RWPE1 (cell line): ENCODE measurements around the gene ZAR1.

Experiments
- CTCF ChIA-PET: fragments of 350-600 bp; sonication (Branson Sonifier 250); formaldehyde crosslinking; extraction: SDS; loops from one replicate; lab custom pipeline; 2021; lab: Yijun Ruan, JAX
- POLR2A ChIA-PET: fragments of 400-600 bp; formaldehyde crosslinking; extraction: SDS; loops from one replicate; lab custom pipeline; 2020; ENCODE audit warnings: antibody characterized with exemption; ENCODE audit not compliant: low non-redundant PET; lab: Yijun Ruan, JAX
- DNase-seq: peaks from one replicate; pipeline ENCODE4 v3.0.0; 2012; ENCODE audit warnings: low spot score
- H3K27ac ChIP-seq: fragments of 450-650 bp; 2 replicates; pipeline ENCODE4 v1.5.1; 2017
- TF ChIP-seq, protein P1 (sequence below): fragments of 450-650 bp; conservative IDR thresholded peaks from 2 replicates; pipeline ENCODE4 v1.5.1; 2017; ENCODE audit warnings: low read depth, mild to moderate bottlenecking

ZAR1 gene

DNA sequence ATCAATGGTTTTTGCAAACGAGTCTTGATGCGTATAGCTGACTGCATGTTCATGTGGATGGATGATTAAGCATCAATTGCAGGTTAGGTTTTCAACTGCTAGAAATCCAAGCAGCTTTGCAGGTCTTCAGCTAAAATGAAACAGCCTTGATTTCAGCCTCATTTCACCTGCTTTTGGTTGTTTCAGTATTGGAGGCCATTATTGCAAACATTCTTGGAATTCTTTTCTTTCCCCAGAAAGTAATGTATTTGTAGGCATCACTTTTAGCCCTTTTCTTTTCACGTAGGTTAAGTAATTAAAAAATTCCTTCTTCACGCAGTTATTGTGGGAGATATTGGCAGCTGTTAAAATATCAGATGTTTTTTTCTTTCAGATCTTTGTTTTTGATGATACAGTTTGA lies 8.8 kb downstream of the ZAR1 start:
- DNase-seq, result no peak
- no peak overlapping the region for H3K27ac ChIP-seq
- TF ChIP-seq, protein P1, sequence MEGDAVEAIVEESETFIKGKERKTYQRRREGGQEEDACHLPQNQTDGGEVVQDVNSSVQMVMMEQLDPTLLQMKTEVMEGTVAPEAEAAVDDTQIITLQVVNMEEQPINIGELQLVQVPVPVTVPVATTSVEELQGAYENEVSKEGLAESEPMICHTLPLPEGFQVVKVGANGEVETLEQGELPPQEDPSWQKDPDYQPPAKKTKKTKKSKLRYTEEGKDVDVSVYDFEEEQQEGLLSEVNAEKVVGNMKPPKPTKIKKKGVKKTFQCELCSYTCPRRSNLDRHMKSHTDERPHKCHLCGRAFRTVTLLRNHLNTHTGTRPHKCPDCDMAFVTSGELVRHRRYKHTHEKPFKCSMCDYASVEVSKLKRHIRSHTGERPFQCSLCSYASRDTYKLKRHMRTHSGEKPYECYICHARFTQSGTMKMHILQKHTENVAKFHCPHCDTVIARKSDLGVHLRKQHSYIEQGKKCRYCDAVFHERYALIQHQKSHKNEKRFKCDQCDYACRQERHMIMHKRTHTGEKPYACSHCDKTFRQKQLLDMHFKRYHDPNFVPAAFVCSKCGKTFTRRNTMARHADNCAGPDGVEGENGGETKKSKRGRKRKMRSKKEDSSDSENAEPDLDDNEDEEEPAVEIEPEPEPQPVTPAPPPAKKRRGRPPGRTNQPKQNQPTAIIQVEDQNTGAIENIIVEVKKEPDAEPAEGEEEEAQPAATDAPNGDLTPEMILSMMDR, result no peak
- CTCF ChIA-PET, result no interaction called here
- POLR2A ChIA-PET, result no interaction called here

DNA sequence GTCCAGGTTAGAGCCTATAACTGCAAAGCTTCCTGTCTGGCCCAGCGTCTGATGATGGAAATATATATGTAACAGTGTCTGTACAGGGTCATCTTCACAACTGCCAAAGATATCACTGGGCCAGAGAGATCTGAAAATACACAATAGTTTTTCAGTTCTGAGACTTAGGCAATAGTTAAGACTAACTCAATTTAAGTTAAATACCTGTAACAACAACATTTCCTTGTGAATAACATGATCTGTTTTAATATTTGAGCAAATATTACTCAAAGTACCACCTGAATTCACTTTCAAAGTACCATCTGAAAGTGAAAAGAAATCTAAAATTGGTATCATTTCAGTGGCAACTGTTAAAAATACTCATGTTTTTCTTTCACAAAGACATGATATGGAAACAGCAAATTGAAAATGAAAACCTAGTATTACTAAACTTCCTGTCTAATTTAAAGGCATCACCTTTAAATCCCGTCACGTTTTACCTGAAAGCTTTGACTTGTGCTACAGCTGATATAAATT lies 9.6 kb downstream of the ZAR1 start:
- TF ChIP-seq, protein P1, result no peak
- ChIA-PET CTCF (no interaction called here), POLR2A (no interaction called here)
- no peak overlapping the region for H3K27ac ChIP-seq
- DNase-seq, result no peak

DNA sequence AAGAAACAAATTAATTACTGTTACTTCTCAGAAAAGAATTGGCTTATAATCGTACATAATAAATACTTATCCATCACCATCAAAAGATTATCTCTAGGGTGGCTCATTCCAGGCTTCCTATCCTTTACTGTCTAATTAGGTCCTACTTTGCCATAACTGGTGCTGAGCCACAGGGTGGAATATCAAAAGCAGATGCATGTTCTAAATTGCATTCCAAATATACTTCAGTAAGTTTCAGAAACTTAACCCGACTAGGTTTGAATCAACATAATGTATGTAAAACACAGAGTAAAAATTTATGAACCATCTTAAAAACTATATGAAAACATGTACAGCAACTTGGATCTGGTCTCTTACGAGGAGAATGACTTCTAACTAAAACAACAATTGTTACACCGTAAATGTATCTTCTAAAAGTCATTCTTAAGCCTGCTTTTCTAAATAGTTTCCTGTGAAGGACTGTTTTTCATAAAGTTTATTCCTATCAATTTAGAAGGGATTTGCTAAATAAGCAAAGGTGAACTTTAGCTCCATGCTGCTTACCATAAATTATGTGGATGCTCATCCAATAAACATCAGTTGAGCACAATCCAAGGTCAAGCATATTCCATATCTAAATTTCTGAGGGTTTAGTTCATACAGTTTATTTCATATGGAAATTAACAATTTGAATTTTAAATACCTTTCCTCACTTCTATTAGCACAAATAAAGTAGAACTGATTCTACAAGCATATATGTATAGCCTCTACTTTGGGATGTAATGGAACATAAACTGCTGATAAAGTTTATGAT lies 13.4 kb downstream of the ZAR1 start:
- CTCF ChIA-PET, result interaction anchor here (0.7 kb wide), 1 partner anchor 368 kb away, joined by 3 read pairs; no protein-coding TSS in a partner anchor
- POLR2A ChIA-PET, result no interaction called here

DNA sequence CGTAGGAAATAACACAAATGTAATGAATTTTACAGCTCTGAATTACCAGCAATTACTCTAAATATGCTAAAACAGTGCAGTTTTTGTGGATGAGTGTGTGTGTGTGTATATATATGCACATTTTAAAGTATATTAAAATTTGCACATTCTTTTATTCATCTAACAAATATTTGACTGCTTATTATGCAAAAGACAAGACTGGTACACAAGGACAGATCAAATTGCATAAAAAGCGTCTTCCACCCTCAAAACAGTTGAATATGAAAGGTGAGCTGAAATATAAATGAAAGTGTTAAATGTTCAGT lies 13.9 kb downstream of the ZAR1 start:
- TF ChIP-seq, protein P1, result no peak
- ChIA-PET CTCF (no interaction called here), POLR2A (no interaction called here)
- H3K27ac ChIP-seq, result no peak overlapping the region
- no peak for DNase-seq

More for the DNA sequence above, 13.4 kb downstream of the ZAR1 start:
- TF ChIP-seq, protein P1, result no peak
- DNase-seq, result no peak
- no peak overlapping the region for H3K27ac ChIP-seq

DNA sequence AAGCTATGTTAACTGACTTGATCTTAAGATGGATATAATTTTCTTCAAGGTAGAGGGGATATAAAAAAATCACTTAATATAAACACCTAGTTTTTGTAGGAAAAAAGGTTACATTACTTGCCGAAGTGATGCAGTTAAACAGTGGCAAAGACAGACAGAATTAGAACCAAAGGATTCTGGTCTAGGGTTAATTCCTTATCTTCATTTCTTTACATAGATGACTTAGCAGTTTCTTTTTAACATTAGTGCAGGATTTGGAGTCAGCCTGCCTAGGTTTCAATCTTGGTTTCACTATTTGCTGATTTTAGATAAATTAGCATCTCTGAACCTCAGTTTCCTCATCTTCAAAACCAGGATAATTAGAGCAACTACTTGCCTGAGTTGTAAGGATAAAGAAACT lies 14.3 kb downstream of the ZAR1 start:
- TF ChIP-seq, protein P1, result no peak
- no peak overlapping the region for H3K27ac ChIP-seq
- ChIA-PET POLR2A (no interaction called here), CTCF (no interaction called here)
- DNase-seq, result no peak

DNA sequence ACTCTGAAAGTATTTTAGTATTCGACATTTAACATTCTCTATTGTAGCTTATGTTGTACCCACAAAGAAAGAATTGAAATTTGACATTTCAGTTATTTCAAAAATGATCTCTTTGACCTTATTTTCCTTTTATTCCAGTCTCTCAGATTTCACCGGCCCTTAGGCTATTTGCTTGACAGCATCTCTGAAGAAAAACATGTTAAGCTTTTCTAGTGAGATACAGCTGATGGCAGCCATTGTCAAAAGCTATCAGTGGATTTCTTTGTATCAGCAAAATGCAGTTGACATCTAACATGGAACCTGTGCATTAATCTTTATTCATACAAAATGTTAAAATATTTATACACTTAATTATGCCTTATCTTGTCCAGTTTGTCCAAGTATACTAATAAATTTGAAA lies 16.7 kb downstream of the ZAR1 start:
- no peak overlapping the region for H3K27ac ChIP-seq
- ChIA-PET CTCF (no interaction called here), POLR2A (no interaction called here)
- no peak for DNase-seq
- TF ChIP-seq, protein P1, result no peak
